ENCODE data around the gene RAD51B. TPM values are rescaled to one million over a fixed set of nuclear protein-coding genes. Genes with fewer than 3 reads are reported as not detected.
A peak's percentile ranks its signal among the peaks of the same experiment; 100 is the strongest.

Gene RAD51B
- total RNA-seq, 1 experiment from 2014 or later: 20.0 TPM

DNA sequence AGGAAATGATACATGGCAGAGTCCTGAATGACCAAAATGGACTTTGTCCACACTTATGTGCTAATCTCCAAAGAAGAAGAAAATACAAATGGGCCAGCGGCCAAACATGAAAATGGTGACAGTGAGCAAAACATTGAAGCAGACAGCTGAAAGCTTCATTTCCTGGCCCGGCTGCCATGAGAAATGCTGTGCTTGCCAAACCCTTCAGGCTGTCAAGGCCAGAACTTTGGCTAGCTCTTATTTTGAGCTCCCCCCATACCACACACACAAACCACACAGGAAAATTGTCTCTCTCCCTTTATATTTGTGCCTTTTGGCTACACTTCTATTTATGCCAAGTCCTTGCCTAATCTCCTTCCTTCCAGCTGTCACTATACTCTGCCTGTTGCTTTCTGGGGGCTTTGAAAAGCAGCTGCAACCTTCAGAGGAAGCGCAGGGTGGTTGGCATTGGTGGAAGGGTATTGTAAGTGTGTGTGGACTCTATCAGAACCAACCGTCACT is 323.8 kb downstream of the RAD51B start:
- ChIA-PET RAD21 (ENCODE audit: low non-redundant PET in 1 of 2, low total read pairs in 2 of 2, uncharacterized antibody in 2 of 2, unreplicated experiment in 2 of 2) (no interaction called here), POLR2A (interaction anchor here (0.6 to 1.0 kb wide), 2 partner anchors 29 to 650 kb away, joined by 3 to 5 read pairs; partner anchors contain the start of gene ZFP36L1), CTCF (no interaction called here)
- no peak overlapping the region for H2AFZ ChIP-seq (ENCODE audit: low read depth, low read length, poor library complexity, severe bottlenecking)
- H3K79me2 ChIP-seq (ENCODE audit: insufficient read depth, low read length): no peaks in the 10 kb centered on the region
- DNase-seq (ENCODE audit: low read depth, low spot score) (no peak), ATAC-seq (no peak)
- no peak for TF ChIP-seq SIN3A (IDR thresholded peaks at IDR 0.05; ENCODE audit: low read depth)
- TF ChIP-seq, protein P1, sequence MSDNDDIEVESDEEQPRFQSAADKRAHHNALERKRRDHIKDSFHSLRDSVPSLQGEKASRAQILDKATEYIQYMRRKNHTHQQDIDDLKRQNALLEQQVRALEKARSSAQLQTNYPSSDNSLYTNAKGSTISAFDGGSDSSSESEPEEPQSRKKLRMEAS (IDR thresholded peaks at IDR 0.05): no peak
- TF ChIP-seq CEBPB (IDR thresholded peaks at IDR 0.05; ENCODE audit: low read depth): no peak
- TF ChIP-seq, protein P2, sequence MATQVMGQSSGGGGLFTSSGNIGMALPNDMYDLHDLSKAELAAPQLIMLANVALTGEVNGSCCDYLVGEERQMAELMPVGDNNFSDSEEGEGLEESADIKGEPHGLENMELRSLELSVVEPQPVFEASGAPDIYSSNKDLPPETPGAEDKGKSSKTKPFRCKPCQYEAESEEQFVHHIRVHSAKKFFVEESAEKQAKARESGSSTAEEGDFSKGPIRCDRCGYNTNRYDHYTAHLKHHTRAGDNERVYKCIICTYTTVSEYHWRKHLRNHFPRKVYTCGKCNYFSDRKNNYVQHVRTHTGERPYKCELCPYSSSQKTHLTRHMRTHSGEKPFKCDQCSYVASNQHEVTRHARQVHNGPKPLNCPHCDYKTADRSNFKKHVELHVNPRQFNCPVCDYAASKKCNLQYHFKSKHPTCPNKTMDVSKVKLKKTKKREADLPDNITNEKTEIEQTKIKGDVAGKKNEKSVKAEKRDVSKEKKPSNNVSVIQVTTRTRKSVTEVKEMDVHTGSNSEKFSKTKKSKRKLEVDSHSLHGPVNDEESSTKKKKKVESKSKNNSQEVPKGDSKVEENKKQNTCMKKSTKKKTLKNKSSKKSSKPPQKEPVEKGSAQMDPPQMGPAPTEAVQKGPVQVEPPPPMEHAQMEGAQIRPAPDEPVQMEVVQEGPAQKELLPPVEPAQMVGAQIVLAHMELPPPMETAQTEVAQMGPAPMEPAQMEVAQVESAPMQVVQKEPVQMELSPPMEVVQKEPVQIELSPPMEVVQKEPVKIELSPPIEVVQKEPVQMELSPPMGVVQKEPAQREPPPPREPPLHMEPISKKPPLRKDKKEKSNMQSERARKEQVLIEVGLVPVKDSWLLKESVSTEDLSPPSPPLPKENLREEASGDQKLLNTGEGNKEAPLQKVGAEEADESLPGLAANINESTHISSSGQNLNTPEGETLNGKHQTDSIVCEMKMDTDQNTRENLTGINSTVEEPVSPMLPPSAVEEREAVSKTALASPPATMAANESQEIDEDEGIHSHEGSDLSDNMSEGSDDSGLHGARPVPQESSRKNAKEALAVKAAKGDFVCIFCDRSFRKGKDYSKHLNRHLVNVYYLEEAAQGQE (IDR thresholded peaks at IDR 0.05; ENCODE audit: low read depth): no peak
- TF ChIP-seq JUND (IDR thresholded peaks at IDR 0.05): no peak
- peak overlapping the region; percentile 99 for H3K27ac ChIP-seq (ENCODE audit: low read depth, low read length)
- H3K4me1 ChIP-seq (ENCODE audit: control insufficient read depth in 1 of 2, insufficient read depth in 2 of 2, low read length in 2 of 2): peaks cover 94 to 96% of the 10 kb centered on the region in 2 experiments
- intact Hi-C loops (cut with micrococcal nuclease): loop anchor here (5.0 kb wide), 2 partner anchors 104 to 649 kb away; partner anchors contain the start of gene ZFP36L1
- H3K9ac ChIP-seq (ENCODE audit: low read length): no peak overlapping the region
- BruUV-seq (replicated peaks): no TSS peak
- 0 out of 2 replicates have a peak overlapping the region, but pooled peaks have one; percentile 1 for H3K4me2 ChIP-seq (ENCODE audit: low read length)
- no peak overlapping the region for H3K4me3 ChIP-seq (replicated peaks in 1 of 2; ENCODE audit: low read depth in 1 of 2, low read length in 2 of 2)
- no peaks in the 10 kb centered on the region for H4K20me1 ChIP-seq (ENCODE audit: insufficient read depth)
- H3K9me3 ChIP-seq (ENCODE audit: control insufficient read depth in 1 of 2, insufficient read depth in 1 of 2, low read depth in 1 of 2, low read length in 2 of 2): peaks cover 0 to 7% of the 10 kb centered on the region in 2 experiments; a peak in 1 of 4 replicates
- peaks cover 0 to 5% of the 10 kb centered on the region in 2 experiments; a peak in 1 of 4 replicates for H3K36me3 ChIP-seq (ENCODE audit: control insufficient read depth in 1 of 2, insufficient read depth in 2 of 2, low read length in 2 of 2)
- H3K9me2 ChIP-seq (ENCODE audit: insufficient read depth): no peaks in the 10 kb centered on the region
- H3K27me3 ChIP-seq (ENCODE audit: insufficient read depth, low read length): no peaks in the 10 kb centered on the region

Measured in HCT116 (cell line).